AG08395 (cell line): ENCODE results near the gene IQSEC1.
A peak's percentile ranks its signal among the peaks of the same experiment; 100 is the strongest.

ENCODE experiments used
- DNase-seq: peaks from one replicate; pipeline ENCODE4 v3.0.0; 2012; ENCODE audit warnings: mixed read lengths, low spot score

Gene IQSEC1

GRCh38 chr3:13067778-13068177 lies 5.5 kb downstream of the IQSEC1 start:
- DNase-seq, result no peak

- no peak for DNase-seq
Measured at GRCh38 chr3:13066834-13067233, 6.4 kb downstream of the IQSEC1 start.

GRCh38 chr3:13066236-13066635 lies 7.0 kb downstream of the IQSEC1 start:
- no peak for DNase-seq

GRCh38 chr3:13065727-13066126 lies 7.5 kb downstream of the IQSEC1 start:
- no peak for DNase-seq

- DNase-seq, result no peak
Measured at GRCh38 chr3:13064964-13065363, 8.3 kb downstream of the IQSEC1 start.

- no peak for DNase-seq
Measured at GRCh38 chr3:13064159-13064868, 8.9 kb downstream of the IQSEC1 start.

GRCh38 chr3:13063225-13063624 lies 10.0 kb downstream of the IQSEC1 start:
- DNase-seq, result no peak

GRCh38 chr3:13062647-13063046 lies 10.6 kb downstream of the IQSEC1 start:
- DNase-seq, result no peak

GRCh38 chr3:13060341-13060910 lies 12.8 kb downstream of the IQSEC1 start:
- peak; percentile 60 for DNase-seq

- DNase-seq, result no peak
Measured at GRCh38 chr3:13058346-13059120, 14.7 kb downstream of the IQSEC1 start.

GRCh38 chr3:13057282-13058040 lies 15.8 kb downstream of the IQSEC1 start:
- no peak for DNase-seq

GRCh38 chr3:13055634-13056033 lies 17.6 kb downstream of the IQSEC1 start:
- DNase-seq, result no peak

- no peak for DNase-seq
Measured at GRCh38 chr3:13054341-13055285, 18.6 kb downstream of the IQSEC1 start.

- DNase-seq, result no peak
Measured at GRCh38 chr3:13053893-13054292, 19.3 kb downstream of the IQSEC1 start.

GRCh38 chr3:13053420-13053819 lies 19.8 kb downstream of the IQSEC1 start:
- DNase-seq, result no peak

GRCh38 chr3:13052191-13052820 lies 20.9 kb downstream of the IQSEC1 start:
- DNase-seq, result no peak

- no peak for DNase-seq
Measured at GRCh38 chr3:13051581-13051980, 21.6 kb downstream of the IQSEC1 start.

- DNase-seq, result no peak
Measured at GRCh38 chr3:13051066-13051465, 22.2 kb downstream of the IQSEC1 start.

GRCh38 chr3:13050446-13050845 lies 22.8 kb downstream of the IQSEC1 start:
- no peak for DNase-seq

GRCh38 chr3:13049400-13049799 lies 23.8 kb downstream of the IQSEC1 start:
- no peak for DNase-seq
